ENCODE data around the gene SPACA7.

DNA sequence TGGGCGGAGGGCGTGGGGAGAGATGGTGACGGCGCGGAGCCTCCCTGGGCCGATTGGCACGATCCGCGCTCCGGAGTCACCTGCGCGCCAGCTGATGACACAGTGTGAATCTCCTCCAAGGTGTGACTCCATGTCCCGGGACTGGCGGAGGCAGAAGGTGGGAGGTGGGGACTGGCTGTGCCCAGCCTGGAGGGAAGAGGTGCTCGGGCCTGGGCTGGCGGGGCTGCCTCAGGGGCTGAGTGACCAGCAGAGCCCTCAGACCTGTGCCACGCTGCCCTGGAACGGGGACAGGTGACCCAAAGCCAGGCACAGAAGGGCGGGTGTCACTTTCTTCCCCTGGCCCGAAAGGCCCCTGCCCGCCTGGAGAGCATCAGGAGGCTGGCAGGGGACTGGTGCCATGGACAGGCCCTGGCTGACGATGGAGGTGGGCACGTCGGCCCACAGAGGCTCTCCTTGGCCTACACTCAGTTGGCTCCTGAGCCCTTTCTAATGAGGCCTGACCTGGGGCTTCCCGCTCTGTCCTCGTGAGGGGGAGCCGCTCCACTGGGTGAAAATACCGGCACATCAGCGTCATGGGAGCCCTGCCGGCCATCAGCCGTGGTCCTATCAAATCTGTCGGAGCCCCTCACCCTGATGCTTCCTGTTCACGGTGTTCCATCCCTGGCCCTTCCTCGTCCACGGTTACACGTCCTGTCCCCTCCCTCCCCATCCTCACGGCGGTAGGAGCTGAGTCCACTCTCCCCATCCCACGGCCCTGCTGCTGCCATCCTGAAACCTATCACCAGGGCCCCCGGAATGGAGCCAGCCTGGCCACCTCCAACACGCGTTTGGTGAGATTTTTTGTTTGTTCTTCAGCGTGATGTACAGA, 75.6 kb downstream of the SPACA7 start:
- no peak for TF ChIP-seq EZH2phosphoT487 (IDR thresholded peaks at IDR 0.05; ENCODE audit: borderline replicate concordance)
- TF ChIP-seq EZH2 (IDR thresholded peaks at IDR 0.05) = no peak

Data from HCT116 (cell line).